ENCODE measurements around the gene MEFV.

The MEFV gene

DNA sequence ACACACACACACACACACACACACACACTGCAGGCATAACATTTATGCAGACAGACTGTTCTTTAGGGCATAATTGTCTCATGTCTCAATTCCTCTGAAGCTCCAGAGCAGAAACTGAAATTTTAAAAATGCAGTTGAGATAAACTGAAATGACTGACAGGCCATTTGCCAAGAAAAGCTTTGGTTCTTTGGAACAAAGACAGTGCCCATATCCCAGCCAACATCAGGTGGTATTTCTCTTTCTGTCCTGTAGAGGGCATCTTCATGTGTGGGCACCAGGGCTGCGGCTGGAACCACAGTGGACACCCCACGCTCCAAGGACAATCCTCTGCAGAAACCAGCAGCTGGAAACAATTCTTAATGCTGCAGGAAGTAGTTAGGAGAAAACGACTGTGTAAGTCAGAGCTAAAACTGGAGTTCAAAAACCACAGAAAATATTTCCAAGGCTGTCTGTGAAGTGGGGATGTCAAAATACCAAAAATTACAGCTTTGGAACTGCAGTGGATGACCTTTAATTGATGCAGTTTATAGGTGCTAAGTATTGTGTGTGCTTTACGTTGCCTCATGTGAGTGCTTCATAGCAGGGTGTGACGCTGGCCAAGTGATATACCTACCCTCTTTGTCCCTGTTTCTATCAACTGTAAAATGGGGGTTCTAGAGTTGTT, 10.6 kb upstream of the MEFV start:
- DNase-seq, result peak; percentile 49 to 61

DNA sequence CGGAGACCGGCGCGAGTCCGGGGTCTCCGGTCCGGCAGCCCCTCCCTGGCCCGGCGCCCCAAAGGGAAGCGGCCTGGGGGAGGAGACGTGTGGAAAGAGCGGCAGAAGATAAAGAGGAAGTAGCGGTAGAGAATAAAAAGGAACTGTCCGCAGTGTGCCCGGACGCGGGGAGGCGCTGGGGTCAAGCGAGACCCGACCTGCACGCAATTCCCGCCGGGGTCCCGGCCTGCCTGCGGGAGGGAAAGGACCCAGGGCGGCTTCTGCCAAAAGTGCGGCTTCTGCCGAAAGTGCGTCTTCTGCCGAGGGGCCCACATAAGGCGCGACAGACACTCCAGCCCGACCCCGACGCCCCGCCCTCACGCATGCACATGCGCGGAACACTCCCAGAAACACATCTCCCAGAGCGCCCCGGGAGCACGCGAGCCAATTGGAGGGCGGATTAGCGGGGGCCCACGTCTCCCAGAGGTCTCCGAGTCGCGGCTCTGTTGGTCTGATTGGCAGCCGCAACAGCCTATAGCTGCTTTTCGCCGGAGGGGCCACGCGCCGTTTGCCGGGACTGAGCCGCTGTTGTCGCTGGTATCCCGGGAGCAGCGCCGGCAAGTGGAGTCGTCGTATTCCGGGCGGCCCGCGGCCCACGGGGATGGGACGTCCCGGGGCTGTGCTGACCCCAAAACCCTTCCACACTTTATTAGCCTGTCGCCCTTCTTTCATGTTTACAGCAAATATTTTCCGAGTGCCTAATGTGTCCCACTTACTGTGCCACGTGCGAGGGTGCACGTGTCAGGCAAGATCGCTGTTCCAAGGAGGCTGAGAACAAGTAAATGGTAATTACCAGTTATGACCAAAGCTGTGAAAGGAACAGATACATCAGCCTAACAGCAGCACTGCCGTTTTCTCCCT, 8.0 kb upstream of the MEFV start:
- DNase-seq, result peak; percentile 92 to 93

DNA sequence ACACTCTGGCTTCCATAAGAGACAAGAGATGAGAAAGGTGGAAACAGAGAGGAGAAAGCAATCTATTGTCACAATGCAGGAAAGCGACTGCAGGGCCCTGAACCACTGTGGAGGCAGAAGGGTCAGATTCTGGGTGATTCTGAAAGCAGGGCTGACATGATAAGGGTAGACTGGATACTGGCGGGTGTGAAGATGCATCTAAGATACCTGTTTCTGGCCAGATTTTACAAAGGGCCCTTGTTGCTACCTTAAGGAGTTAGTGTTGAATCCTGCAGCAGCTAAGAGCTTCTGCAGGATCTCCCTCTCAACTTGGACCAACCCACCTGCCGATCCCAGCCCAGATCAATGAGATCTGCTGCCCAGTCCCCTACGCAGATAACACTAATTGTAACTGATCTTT, 6.1 kb upstream of the MEFV start:
- DNase-seq, result no peak

DNA sequence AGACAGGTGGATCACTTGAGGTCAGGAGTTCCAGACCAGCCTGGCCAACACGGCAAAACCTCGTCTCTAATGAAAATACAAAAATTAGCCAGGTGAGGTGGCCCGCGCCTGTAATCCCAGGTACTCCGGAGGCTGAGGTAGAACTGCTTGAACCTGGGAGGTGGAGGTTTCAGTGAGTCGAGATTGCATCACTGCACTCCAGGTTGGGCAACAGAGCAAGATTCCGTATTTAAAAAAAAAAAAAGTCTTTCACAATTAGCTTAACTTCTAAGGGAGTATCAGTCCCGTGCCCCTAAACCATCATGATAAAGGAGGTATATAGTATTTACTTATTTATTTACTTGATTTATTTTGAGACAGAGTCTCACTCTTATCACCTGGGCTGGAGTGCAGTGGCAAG, 3.4 kb upstream of the MEFV start:
- no peak for DNase-seq

DNA sequence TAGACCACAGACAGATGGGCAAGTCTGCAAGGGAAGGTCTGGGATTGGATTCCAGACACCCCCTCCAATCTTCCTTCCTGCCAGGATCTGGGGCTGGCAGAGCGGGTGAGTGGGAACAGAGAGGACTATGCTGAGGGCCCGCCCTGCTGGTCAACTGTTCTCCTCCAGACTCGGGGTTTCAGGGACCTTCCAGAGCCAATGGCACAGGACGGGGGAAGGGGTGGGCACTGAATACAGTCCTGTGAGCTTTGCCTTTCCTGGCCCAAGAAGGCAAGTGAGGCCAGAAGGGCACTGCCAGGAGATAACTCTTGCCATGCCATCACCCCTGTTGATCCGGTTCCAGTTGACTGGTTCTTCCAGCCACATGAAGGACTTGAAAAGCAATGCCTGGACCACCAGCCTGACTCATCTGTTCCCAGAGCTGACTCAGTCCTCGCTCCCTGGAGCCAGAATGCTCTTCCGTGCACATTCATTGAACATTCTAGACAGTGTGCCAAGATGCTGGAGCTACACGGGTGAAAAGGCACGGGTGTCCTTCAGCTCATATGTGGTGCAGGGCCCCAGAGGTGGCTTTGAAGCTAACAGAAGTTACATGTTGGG, 533 bp upstream of the MEFV start:
- no peak for DNase-seq

DNA sequence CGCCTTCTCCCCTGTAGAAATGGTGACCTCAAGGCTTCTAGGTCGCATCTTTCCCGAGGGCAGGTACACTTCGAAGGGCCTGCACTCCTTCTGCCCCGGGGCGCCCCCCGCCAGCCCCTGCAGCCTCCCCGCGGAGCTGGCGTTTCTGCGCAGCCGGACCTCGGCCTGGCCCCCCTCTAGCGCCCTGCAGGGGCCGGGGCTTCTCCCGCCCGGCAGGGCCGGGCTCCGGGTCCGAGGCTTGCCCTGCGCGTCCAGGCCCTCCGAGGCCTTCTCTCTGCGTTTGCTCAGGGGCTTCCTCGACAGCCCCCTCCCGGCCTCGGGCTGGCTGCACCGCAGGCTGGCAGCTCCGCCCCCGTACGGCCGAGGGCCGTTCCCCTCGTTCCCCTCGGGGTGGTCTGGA, 2.1 kb downstream of the MEFV start:
- DNase-seq, result no peak

DNA sequence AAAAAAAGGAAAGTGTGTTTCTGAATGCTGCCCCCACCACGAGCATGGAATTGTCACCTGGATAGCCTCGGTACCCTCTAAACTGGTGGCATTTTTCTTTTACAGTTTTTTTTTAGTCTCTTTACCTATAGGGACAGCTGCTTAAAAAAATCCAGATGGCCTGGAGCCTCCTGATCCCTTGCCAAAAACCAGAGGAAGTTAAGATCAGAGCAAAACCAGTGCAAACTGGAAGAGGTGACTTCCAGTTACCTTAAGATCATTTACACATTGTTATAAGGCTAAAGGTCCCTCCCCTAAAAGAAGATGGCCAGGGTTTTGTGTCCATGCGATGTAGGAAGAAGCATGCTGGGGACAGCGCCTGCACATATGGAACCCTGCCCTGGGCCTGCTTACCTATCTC, 3.5 kb downstream of the MEFV start:
- no peak for DNase-seq

DNA sequence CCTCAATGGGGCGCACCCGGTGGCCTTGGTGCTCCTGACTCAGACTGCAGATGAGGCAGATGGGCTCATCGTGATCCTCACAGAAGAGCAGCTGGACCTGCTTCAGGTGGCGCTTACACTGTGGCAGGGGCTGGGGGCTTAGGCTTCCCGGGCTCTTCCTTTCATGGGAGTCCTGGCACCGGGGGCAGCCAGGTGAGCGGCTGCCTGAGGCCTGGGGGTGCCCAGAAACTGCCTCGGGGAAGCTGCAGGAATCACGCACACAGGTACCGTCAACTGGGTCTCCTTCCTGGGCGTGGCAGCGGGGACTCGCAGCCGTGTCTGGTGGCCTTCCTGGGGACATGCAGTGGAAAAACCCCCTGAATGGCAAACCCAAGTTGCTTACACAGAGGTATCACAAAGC, 7.0 kb downstream of the MEFV start:
- no peak for DNase-seq

DNA sequence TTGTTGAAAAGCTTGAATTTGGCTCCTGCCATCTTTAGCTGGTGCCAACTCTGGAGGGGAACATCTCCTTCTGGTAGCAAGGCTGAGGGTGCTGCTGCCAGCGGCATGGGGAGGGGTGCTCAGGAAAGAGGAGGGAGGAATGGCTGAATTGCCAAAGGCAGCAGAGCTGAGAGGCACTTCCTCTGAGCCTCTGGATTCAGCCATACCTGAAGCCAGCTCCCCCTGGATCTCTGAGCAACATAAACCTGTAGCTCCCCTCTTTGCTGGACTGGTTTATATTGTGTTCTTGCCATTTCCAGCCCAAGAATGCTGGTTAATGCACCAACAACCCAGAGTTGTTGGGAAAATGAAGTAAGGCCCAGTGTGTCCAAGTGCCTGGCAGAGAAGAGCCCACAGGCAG, 7.4 kb downstream of the MEFV start:
- no peak for DNase-seq

DNA sequence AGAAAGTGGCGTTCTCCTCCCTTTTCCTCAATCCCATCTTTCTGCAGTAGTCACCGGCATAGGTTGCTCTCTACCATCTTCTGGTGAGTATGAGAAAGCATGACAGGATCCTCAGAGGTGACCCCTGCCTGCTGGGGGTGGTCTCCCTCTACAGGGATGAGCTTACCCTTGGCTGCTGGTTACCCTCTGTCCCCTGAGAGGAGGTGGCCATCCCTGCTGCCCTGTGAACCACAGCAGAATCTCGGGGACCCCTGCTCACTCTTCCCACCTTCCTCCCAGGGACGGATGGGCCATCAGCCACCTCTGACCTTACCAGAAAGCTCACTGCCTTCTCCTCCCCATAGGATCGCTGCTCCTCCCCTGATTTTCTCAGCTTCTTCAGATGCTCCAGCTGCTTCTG, 7.8 kb downstream of the MEFV start:
- no peak for DNase-seq

DNA sequence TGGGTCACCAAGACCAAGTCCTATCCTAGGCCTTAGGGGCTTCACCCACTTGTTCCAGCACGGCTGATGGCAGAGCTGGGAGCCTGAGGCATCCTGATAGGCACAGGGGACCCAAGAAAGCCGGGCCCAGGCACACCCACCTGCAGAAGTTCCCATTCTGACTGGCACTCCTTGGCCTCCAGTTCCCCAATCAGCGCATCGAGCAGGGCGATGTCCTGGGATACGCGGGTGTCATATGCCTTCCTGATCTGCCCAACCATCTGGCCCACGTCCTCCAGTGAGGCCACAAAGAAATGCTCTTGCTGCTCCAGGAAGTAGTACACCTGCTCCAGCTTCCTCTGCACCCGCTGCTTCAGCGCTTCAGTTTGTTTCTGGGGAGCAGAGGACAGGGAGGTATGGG, 9.6 kb downstream of the MEFV start:
- no peak for DNase-seq

DNA sequence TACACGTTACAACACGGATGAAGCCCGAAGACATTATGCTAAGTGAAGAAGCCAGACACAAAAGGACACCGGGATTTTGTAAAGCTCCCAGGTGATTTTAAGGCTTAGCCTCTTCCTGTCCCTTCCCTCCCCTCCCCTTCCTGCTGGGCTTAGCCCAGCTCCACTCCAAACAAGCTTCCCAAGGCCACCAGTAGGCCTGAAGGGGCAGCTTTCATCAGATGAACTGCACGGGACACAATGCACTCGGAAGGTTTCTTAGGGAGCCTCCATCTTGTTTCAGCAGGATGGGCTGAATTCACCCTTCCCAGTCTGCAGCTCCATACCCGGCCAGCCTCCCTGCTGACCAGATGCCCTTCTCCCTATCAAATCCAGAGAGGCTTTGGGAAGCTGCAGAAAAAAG, 10.4 kb downstream of the MEFV start:
- no peak for DNase-seq

DNA sequence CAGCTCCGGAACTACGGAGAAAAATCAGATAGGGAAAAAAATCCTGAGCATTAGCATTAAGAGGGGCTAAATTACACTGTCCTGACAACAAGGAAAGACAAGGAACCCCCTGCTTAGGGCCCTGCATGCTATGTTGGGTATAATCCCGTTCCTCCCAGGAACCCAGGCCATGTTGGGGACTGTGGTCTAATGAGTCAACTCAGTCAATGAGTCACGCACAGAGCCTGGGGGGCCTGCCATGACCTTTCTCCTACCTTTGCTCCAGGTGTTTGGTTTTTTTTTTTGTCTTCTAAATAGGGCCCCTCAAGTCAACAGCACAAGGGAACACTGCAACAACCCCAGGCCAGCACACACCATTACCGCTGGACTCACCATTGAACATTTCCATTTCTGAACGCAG, 12.6 kb downstream of the MEFV start:
- no peak for DNase-seq

DNA sequence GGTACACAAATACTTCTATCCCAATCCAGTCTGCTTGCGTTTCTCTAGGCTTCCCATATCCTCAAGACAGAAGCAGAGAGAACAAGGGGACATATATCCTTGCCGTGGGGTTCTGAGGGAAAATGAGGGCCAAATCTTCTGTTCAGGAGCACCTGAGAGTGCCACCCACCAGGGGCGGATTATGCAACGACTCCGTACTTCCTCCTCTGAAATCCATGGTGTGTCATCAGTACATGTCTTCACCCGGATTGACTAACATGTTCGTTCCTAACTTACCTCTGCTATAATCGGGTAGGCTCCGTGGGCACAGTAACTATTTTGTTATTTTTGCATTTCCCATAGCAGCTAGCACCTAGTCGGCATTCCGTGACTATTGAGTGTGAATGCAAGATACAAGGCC, 13.7 kb downstream of the MEFV start:
- DNase-seq, result no peak

DNA sequence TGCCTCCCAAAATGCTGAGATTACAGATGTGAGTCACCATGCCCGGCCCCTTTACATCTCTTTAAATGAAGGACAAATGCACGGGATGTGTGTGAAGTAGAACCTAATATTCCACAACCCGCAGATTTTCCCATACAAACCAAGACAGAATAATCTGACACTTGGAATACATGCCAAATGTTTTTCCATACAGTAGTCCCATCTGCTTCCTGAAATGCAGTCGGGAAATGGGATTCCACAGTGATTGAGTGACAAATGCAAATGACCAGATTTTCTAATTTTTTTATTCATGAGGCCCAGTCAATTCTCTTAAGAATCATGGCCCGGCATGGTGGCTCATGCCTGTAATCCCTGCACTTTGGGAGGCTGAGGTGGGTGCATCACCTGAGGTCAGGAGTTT, 14.7 kb downstream of the MEFV start:
- DNase-seq, result no peak

DNA sequence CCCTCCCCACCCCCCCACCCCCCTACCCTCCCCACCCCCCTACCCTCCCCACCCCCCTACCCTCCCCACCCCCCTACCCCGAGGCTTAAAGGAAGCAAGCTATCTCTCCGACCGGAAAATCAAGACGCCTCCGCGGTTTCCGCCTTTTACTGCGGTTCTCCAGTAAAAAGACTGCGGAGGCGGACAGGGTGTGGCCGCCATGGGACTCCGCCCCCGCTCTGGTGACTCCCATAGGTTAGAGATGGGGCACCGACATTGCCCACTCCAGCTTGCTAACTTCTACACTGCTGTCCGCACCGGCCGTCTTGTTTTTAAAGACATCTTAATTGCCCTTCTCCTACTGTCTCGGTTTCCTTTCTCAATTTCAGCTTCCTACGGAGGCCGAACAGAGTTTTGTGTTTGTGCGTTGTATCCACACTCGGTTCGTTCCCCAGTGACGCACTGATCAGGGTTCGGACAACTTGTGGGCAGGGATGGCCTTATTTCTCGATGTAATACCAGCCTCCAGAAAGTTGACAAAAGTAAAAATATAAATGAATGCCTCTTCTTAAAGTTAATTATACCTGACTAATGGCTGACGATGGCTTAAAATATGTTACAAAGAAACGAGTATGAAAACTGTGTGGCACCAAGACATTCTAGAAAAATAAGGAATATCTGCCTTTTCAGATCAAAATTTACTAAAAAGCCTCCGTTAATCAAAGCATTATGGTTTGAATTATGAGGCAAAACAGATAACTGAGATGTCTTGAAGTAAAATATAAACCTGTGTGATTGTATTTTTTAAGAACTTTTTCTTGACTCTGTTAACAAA, 20.4 kb downstream of the MEFV start:
- no peak for DNase-seq

DNA sequence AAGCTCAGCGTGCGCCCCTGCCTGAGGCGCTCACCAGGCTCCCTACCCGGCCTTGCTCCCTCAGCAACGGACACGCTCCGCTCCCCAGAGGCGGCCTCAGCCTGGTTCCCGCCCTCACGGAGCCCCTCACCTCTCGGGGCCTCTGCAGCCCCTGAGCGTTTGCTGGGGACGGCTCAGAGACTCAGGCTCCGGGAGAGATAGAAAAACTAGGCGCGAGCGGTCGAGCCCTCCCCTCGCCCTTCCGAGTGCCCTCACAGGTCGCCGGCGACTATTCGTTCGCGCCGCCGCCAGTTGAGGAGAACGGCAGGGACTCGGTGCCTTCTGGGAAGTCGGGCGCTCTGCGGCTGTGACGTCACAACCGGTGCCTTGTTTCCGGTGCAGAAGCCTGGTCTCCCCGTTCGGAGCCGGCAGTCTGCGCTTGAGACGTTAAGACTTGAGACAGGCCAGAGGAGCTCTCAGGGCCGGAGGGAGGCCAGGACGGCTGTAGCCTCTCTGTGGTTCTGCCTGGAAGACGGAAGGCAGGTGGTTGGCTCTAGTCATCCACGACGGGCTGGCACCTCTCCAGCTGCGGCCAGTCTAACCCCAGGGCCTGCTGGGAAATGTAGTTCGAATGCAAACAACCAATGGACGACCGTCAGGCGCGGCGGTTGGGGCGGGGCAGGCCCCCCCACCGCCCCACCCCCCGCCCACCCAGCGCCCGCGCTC, 21.4 kb downstream of the MEFV start, which contains the start of gene ZNF200:
TSS of gene ZNF200 (minus strand) at position 302 of the 705 bp plus-strand sequence. CDS start 1,403 bp downstream, outside the sequence.
- peak; percentile 87 to 88 for DNase-seq

DNA sequence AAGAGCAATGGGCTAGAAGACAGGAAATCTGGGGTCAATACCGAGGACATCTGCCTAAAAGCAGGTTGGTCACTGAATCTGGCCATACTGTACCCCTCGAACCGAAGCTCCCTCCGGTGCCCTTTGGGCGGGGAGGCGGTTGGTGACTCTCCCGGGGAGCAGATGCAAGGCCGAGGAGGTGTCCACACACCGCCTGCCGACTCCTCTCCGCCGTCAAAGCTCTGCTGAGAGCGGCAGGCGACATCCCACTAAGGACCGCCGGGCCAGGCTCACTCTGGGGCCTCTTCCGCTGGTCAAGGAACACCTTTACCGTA, 21.9 kb downstream of the MEFV start:
- DNase-seq, result peak in 1 of 2 experiments; percentile 45

DNA sequence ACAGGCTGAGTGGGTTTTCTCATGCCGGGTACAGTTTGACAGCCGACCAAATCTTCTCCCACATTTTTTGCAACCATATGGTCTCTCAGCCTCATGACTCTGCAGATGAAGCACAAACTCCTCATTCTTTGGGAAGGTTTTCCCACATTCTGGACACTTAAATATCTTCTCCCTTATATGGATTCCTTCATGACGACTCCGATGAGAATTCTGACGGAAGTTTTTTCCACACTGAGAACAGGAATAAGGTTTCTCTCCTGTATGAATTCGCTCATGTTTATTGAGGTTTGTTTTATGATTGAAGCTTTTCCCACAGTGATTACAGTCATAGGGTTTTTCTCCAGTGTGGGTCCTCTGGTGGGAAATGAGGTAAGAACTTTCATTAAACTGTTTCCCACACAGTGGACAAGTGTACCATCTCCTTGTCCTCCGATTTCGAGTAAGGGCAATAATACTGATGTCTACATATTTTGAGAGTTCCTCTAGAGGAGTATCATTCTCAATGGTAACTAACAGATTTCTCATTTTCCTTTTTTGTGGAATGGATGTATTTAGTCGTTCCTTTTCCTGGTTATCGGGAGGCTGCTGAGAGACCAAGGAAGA, 32.4 kb downstream of the MEFV start:
- no peak for DNase-seq

DNA sequence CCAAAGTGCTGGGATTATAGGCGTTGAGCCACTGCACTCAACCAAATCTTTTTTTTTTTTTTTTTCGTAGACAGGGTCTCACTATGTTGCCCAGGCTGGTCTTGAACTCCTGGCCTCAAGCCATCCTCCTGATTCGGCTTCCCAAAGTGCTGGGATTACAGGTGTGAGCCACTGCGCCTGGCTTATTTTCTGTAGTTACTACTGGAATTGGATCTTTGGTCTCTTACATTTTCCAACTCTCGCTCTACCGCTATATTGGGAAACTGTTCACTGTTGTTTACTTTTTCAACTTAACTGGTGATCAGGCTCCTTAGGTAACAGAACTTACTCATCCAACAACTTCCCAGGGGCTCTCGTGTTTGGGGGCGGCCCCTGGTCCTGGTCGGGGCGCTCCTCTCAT, 35.6 kb downstream of the MEFV start:
- no peak for DNase-seq

DNA sequence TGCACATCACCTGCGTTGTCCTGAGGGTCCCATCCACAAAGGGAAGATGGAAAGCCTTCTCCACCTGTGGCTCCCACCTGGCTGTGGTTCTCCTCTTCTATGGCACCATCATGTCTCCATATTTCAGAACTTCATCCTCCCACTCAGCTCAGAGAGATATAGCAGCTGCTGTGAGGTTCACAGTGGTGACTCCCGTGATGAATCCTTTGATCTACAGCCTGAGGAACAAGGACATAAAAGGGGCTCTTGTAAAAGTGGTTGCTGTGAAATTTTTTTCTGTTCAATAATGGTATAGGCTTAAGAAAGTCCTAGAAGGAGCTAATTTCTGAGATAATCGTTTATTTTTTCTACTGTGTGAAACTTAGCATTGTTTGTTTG, 40.2 kb downstream of the MEFV start:
- no peak for DNase-seq

DNA sequence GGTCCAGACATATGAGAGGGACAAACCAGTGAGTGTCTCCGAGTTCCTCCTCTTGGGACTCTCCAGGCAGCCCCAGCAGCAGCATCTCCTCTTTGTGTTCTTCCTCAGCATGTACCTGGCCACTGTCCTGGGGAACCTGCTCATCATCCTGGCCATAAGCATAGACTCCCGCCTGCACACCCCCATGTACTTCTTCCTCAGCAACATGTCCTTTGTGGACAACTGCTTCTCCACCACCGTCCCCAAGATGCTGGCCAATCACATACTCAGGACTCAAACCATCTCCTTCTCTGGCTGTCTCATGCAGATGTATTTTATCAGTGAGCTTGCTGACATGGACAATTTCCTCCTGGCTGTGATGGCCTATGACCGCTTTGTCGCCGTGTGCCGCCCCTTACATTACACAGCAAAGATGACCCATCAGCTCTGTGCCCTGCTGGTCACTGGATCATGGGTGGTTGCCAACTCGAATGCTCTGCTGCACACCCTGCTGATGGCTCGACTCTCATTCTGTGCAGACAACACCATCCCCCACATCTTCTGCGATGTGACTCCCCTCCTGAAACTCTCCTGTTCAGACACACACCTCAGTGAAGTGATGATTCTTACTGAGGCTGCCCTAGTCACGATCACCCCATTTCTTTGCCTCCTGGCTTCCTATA, 40.7 kb downstream of the MEFV start:
- no peak for DNase-seq
